ENCODE measurements around the gene KCNG1.

GRCh38 chr20:51014797-51015722 lies 7.8 kb downstream of the KCNG1 start:
- no peak for TF ChIP-seq GATA3 (IDR thresholded peaks at IDR 0.05; ENCODE audit: low read depth, low read length)
- no peak for TF ChIP-seq GATA2 (IDR thresholded peaks at IDR 0.05; ENCODE audit: low read depth, low read length)
